T-cell (primary cell): ENCODE measurements around the gene EYA2. TPM values are rescaled to one million over a fixed set of nuclear protein-coding genes. Genes with fewer than 3 reads are reported as not detected.

Experiments used
- total RNA-seq, 35 experiments: library from RNA in 6 of 35; stranded (reverse) in 6 of 35; fragments of 120-200 nt in 1 of 35; gene quantifications; one replicate each; pipeline versions ENCODE4 v1.2.1 to v1.2.4 and lab custom pipeline; 2013 to 2026

Gene EYA2
- total RNA-seq, 5 donors from 2014 or later (not counting 1 experiment from before 2014, with no cell fraction given) = not detected

Other genes with a start within 250 kb of the EYA2 start
- under 1 TPM in 4 of 5 donors, not detected in 1; 0.16 to 0.49 (median 0.33) TPM for gene SLC13A3, start 243.4 kb upstream of the EYA2 start, total RNA-seq
- 10 to 100 TPM in 3 of 5 donors, 1 to 10 TPM in 2; 5.8 to 23.2 (median 21.9) TPM for gene TP53RK, start 205.4 kb upstream of the EYA2 start, total RNA-seq
- under 1 TPM in 3 of 5 donors, not detected in 2; 0.07 to 0.54 (median 0.09) TPM for gene SLC2A10, start 185.2 kb upstream of the EYA2 start, total RNA-seq